Spleen (tissue), 7 donors: ENCODE data around the gene FCRL3.

Source experiments
- POLR2A ChIP-seq, 3 donors: fragments of 450-650 bp; IDR thresholded peaks; one replicate each; pipeline ENCODE4 v1.5.1; 2017; ENCODE audit warnings: antibody characterized with exemption in 3 of 3, mild to moderate bottlenecking in 1 of 3
- POLR2AphosphoS5 ChIP-seq, 3 donors: sonication (generic); formaldehyde crosslinking; IDR thresholded peaks; one replicate each; pipeline ENCODE4 v1.5.1; 2017; ENCODE audit warnings: antibody characterized with exemption in 3 of 3
- TF ChIP-seq, protein P1 (sequence below), 11 experiments: fragments of 200-600 bp in 7 of 11; fragments of 450-650 bp in 4 of 11; sonication (generic) in 4 of 11; IDR thresholded peaks in 8 of 11; conservative IDR thresholded peaks in 3 of 11; 1 replicate in 7 of 11; 2 replicates in 4 of 11; pipeline versions ENCODE4 v1.4.0 to v1.8.0; 2016 to 2021; ENCODE audit warnings: antibody characterized with exemption in 11 of 11, inconsistent platforms in 4 of 11, mild to moderate bottlenecking in 1 of 11
- donor health status: DM: no; HTN: no; CAD: no; lungs with moderate emphysema.
- donor health status: DM: no; HTN: no; CAD: no.
- donor health status: DM: no; HTN: no; CAD: no.

DNA sequence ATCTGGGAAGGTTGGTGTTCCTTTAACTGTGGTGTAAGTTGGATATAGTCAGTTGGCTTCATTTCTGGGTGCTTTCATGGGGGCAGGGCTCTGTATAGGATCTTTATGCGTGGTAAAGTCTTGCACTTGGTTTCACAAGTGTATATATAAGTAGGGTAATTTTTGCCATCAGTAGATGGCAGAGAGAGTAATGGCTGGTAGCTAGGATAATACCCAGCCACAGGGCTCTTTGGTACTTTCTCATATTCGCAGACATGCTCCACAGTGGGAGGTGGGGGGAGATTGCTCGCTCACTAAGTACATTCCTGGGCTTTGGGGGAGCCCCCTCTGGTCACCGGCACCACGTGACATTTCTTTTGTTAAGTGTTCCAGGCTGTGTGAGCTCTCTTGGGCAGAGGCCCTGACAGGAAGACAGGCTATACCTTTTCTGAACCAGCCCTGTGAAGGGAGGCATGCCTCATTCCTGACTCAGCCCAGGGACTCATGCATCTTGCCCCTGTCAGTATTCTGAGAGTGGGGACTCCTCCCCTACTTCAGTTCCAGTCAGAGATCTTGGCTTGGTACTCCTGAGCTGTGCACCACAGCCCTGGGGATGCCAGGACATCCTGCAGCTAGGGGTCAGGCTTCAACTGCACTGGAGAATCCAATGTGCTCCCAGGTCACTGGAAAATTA, 38.8 kb upstream of the FCRL3 start:
- TF ChIP-seq POLR2A (IDR thresholded peaks at IDR 0.05) (no peak), POLR2AphosphoS5 (IDR thresholded peaks at IDR 0.05) (no peak)
- TF ChIP-seq, protein P1, sequence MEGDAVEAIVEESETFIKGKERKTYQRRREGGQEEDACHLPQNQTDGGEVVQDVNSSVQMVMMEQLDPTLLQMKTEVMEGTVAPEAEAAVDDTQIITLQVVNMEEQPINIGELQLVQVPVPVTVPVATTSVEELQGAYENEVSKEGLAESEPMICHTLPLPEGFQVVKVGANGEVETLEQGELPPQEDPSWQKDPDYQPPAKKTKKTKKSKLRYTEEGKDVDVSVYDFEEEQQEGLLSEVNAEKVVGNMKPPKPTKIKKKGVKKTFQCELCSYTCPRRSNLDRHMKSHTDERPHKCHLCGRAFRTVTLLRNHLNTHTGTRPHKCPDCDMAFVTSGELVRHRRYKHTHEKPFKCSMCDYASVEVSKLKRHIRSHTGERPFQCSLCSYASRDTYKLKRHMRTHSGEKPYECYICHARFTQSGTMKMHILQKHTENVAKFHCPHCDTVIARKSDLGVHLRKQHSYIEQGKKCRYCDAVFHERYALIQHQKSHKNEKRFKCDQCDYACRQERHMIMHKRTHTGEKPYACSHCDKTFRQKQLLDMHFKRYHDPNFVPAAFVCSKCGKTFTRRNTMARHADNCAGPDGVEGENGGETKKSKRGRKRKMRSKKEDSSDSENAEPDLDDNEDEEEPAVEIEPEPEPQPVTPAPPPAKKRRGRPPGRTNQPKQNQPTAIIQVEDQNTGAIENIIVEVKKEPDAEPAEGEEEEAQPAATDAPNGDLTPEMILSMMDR (IDR thresholded peaks at IDR 0.05 in 8 of 11, conservative IDR thresholded peaks at IDR 0.05 in 3 of 11), result peak in 1 of 11 experiments; percentile 9
